ENCODE data around the gene TNC. TPM values are rescaled to one million over a fixed set of nuclear protein-coding genes. Genes with fewer than 3 reads are reported as not detected.

Gene TNC
- total and polyA plus RNA-seq, 2 of the 4 experiments (the other 2 are of a cell fraction) = 192 to 253 TPM

GRCh38 chr9:115144706-115145105 is 26.7 kb upstream of the TNC start:
- in situ Hi-C loops (cut with MboI; ENCODE audit: low sequenced_read_pairs) (no loop called here), intact Hi-C loops (cut with micrococcal nuclease) (loop anchor here (5.0 kb wide), 1 partner anchor 58 kb away; no protein-coding TSS in a partner anchor), dilution Hi-C loops (cut with HindIII; ENCODE audit: low sequenced_read_pairs, unreplicated experiment) (no loop called here)
- Histone ChIP-seq H3K9ac (ENCODE audit: low read depth, low read length) (no peak overlapping the region), H3K4me2 (ENCODE audit: low read depth, low read length) (no peak overlapping the region), H4K5ac (ENCODE audit: low read depth, low read length) (peak overlapping the region; percentile 38), H2AK5ac (ENCODE audit: low read depth, low read length) (peak overlapping the region; percentile 94), H3K4me3 (ENCODE audit: insufficient read depth, low read depth, low read length) (no peak overlapping the region), H3K23ac (ENCODE audit: low read depth, low read length) (peak overlapping the region; percentile 65; the same call in 1 of the 2 replicates), H4K20me1 (ENCODE audit: insufficient read depth, low read length) (no peaks in the 10 kb centered on the region), H2AFZ (replicated peaks; ENCODE audit: low read length, poor library complexity) (no peak overlapping the region), H3K14ac (replicated peaks; ENCODE audit: low read depth, low read length) (peak overlapping the region; percentile 73), H3K56ac (ENCODE audit: extremely low read depth, insufficient read depth, low read length) (no peak overlapping the region), H4K91ac (ENCODE audit: insufficient read depth, low read depth, low read length) (peak overlapping the region; percentile 73), H2BK5ac (ENCODE audit: low read depth, low read length, poor library complexity, severe bottlenecking) (no peak overlapping the region), H3K9me3 (ENCODE audit: control insufficient read depth, insufficient read depth, low read length) (no peaks in the 10 kb centered on the region), H2AK9ac (replicated peaks; ENCODE audit: low read depth, low read length, poor library complexity) (no peak overlapping the region), H3K27me3 (ENCODE audit: control insufficient read depth, insufficient read depth, low read length) (no peaks in the 10 kb centered on the region), H3K9me1 (ENCODE audit: insufficient read depth, low read length) (peaks cover 7% of the 10 kb centered on the region), H3K27ac (ENCODE audit: insufficient read depth, low read length) (no peak overlapping the region), H3K4ac (ENCODE audit: low read depth, low read length) (peak overlapping the region; percentile 83), H2BK20ac (ENCODE audit: low read depth, low read length) (peak overlapping the region; percentile 78), H2BK120ac (ENCODE audit: low read depth, low read length) (peak overlapping the region; percentile 79), H4K8ac (ENCODE audit: low read depth in 2 of 2, low read length in 2 of 2) (peak overlapping the region in 1 of 2 experiments; percentile 47; a peak in 2 of 4 replicates), H3K36me3 (ENCODE audit: control insufficient read depth, insufficient read depth, low read length) (no peaks in the 10 kb centered on the region), H3K4me1 (ENCODE audit: control insufficient read depth, insufficient read depth, low read length) (peaks cover 27% of the 10 kb centered on the region), H3K18ac (ENCODE audit: low read depth, low read length) (peak overlapping the region; percentile 95), H3K79me1 (ENCODE audit: low read depth in 1 of 2, low read length in 2 of 2) (no peaks in the 10 kb centered on the region), H2BK15ac (ENCODE audit: low read depth, low read length) (peak overlapping the region; percentile 97; the same call in 2 of the 3 replicates)
- WGBS, 2 experiments (ENCODE audit: extremely low coverage in 2 of 2, insufficient read length in 1 of 2) = 83% methylated on average over 1 of the region's 2 CpGs; no CpG with 5 or more reads in 1 of the 2 experiments
- no peak for ATAC-seq (ENCODE audit: low read depth)
- POLR2A ChIA-PET (ENCODE audit: unreplicated experiment) = interaction anchor here (0.6 kb wide), 1 partner anchor 61 kb away, joined by 4 read pairs; no protein-coding TSS in a partner anchor
- no TSS peak for BruUV-seq (replicated peaks)
- DNase-seq = no peak
- CTCF ChIA-PET = interaction anchor here (0.6 kb wide), 1 partner anchor 12 kb away, joined by 4 read pairs; no protein-coding TSS in a partner anchor
- TF ChIP-seq NFE2L2 (IDR thresholded peaks at IDR 0.05; ENCODE audit: low read depth, low read length) (no peak), CEBPB (IDR thresholded peaks at IDR 0.05; ENCODE audit: low read depth, low read length) (no peak), CTCF (conservative IDR thresholded peaks at IDR 0.05; ENCODE audit: low read depth, low read length) (no peak), ELK1 (IDR thresholded peaks at IDR 0.05; ENCODE audit: borderline replicate concordance, low read depth, low read length) (no peak), FOS (IDR thresholded peaks at IDR 0.05; ENCODE audit: low read depth, low read length) (no peak), MXI1 (IDR thresholded peaks at IDR 0.05; ENCODE audit: borderline replicate concordance, low read depth, low read length) (no peak), MAFK (IDR thresholded peaks at IDR 0.05; ENCODE audit: low read depth, low read length) (no peak), SMC3 (IDR thresholded peaks at IDR 0.05; ENCODE audit: low read depth, low read length) (no peak), RCOR1 (IDR thresholded peaks at IDR 0.05; ENCODE audit: insufficient replicate concordance, low read length) (no peak), USF2 (IDR thresholded peaks at IDR 0.05; ENCODE audit: low read depth, low read length) (no peak), CHD1 (IDR thresholded peaks at IDR 0.05; ENCODE audit: low read depth, low read length) (no peak), POLR2A (IDR thresholded peaks at IDR 0.05; ENCODE audit: low read depth, low read length) (no peak), RAD21 (IDR thresholded peaks at IDR 0.05; ENCODE audit: low read length) (no peak), MAZ (IDR thresholded peaks at IDR 0.05; ENCODE audit: borderline replicate concordance, low read depth, low read length) (no peak), RFX5 (IDR thresholded peaks at IDR 0.05; ENCODE audit: low read depth, low read length) (no peak), BHLHE40 (IDR thresholded peaks at IDR 0.05; ENCODE audit: low read depth, low read length) (no peak)

Data from IMR-90 (cell line).